HG02973 (cell line): ENCODE measurements around the gene SDS.
"Not testable (repeated sequence)": the region's sequence is repeated elsewhere in the genome, so short reads cannot be mapped to it uniquely, and the experiment has no call there.

Source experiments
- ATAC-seq: cut with Tn5 transposase; IDR thresholded peaks from one replicate; pipeline ENCODE4 v1.9.1; 2021; ENCODE audit warnings: moderate library complexity; ENCODE audit not compliant: unreplicated experiment

SDS gene

DNA sequence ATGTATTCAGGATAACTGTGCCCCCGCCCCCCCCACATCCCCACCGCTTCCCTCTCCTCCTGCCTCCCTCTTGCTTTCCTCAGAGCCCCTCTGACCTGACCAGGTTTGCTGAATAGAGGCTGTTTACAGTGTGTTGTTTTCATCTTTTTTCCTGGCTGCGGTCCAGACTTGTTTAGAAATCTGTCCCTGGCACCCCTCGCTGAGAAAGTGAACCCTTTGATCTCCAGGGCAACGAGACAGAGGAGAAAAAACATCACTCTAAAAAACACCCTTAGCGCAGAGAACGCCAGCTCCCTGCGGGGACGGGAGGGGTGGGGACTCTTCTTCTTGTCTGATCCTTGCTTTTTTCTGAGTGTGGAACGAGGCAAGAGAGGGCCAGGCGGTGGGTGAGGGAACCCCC, 22.5 kb downstream of the SDS start:
- no peak for ATAC-seq

DNA sequence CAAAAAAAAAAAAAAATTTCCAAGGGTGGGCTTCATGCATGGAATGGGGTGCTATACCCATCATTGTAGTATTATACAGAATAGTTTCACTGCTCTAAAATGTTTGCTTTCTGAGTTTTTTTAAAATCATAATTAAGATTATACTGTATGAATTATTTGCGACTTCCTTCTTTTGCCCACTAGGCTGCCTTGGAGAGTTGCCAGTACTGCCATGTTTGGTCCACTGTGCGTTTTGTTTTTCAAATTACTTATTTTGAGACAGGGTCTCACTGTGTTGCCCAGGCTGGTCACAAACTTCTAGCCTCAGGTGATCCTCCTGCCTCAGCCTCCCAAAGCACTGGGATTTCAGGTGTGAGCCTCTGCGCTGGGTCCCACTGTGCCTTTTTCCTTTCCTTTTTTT, 25.4 kb downstream of the SDS start:
- no peak for ATAC-seq

DNA sequence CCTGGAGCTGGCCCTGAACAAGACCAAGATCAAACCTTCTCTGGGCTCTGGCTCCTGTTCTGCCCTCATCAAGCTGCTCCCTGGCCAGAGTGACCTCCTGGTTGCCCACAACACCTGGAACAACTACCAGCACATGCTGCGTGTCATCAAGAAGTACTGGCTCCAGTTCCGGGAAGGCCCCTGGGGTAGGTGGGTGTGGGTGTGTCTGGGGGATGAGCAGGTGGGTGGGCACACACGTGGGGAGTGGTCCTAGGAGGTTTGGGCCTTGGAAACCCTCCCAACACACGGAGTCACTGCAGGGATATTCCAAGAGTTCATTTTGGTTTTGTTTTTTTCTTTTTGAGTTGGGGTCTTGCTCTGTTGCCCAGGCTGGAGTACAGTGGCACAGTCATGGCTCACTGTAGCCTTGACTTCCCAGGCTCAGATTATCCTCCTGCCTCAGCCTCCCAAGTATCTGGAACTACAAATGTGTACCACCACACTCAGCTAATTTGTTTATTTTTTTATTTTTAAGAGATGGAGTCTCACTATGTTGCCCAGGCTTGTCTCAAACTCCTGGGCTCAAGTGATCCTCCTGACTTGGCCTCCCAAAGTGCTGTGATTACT, 28.8 kb downstream of the SDS start:
- no peak for ATAC-seq

DNA sequence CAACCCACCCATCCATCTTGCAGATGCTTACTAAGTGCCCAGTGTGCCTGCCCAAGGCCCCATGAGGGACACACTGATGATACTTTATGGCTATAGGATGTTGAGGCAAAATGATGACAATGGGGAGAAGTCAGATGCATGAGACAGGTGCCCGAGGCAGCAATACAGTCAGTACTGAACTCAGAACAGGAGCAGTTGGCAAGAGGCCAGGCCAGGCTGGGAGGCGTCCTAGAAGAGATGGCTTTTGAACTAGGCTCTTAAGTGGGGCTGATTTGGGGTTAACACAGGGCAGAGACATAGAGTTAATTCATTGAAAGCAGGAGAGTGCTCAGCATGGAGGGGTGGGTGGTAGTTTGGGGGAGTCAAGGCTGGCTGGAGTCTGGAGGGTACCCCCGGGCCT, 29.7 kb downstream of the SDS start:
- ATAC-seq = no peak

DNA sequence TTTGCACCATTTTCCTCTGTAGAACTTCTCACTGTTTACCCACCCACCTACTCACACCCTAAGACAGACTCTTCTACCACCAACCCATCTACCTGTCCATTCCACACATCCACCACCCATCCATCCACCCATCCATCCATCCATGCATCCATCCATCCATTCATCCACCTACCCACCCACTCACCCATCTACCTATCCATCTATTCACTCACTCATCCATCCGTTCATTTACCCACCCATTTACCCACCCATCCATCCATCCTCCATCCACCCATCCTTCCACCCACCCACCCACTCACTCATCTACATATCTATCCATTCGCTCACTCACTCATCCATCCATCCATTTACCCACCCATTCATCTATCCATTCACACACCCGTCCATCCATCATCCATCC, 30.2 kb downstream of the SDS start:
- ATAC-seq = no peak

DNA sequence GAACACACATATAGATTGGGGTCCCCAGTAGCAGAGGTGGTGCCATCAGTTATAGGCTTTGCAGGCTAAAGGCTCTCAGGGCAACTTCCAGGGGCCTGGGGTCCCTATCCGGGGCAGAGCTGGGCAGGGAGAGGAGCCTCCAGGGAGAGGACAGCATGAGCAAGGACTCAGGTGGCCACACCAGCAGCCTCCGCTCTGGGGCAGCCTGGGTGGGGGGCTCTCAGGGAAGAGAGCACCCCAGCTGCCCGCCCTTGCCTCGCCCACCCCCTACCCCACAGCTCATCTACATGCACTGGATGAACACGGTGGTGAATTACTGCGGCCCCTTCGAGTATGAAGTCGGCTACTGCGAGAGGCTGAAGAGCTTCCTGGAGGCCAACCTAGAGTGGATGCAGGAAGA, 31.3 kb downstream of the SDS start:
- no peak for ATAC-seq

DNA sequence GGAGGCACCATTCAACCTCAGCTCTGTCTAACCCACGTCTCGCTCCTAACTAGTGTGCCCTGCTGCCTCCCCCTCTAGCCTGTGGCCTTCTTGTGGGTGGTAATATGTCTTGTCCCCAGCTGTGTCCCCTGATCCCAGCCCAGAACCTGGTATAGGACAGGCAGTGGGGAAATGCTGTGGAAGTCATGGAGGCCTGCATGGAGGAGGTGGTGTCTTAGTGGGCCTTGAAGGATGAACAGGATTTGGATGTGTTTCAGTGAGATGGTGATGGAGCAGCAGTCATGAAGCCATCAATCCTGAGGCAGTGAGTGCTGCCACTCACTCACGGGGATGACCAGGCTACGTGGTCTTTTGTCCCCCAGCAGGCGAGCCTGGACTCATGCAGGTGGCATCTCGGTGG, 31.9 kb downstream of the SDS start:
- ATAC-seq = no peak

DNA sequence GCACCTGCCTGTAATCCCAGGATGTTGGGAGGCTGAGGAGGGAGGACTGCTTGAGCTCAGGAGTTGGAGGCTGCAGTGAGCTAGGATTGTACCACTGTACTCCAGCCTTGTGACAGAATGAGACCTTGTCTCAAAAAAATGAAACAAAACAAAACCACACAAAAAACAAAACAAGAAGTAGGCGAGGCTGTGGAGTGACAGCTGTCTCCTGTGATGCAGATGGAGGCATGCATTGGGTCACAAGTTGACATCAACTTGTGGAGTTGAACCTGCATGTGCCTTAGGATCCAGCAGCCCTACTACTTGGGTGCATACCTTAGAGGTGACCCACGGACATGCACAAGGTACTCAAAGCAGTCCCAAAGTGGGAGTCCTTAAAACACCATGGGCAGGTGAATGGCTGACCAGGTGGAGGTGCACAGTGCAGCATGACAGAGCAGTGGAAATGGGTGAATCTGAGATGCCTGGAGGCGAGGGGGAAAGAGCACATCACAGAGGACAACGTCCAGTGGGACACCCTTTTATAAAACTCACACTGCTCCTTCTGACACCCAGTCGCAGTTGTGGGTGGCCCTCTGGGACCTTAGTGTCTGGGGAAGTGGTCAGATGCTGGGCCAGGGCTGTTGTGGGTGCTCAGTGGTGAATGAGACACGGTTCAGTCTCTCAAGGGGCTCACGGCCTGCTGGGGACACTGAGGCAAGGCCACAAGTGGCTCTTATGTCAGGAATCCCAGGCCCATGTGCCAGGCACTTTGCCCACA, 32.6 kb downstream of the SDS start:
- no peak for ATAC-seq

DNA sequence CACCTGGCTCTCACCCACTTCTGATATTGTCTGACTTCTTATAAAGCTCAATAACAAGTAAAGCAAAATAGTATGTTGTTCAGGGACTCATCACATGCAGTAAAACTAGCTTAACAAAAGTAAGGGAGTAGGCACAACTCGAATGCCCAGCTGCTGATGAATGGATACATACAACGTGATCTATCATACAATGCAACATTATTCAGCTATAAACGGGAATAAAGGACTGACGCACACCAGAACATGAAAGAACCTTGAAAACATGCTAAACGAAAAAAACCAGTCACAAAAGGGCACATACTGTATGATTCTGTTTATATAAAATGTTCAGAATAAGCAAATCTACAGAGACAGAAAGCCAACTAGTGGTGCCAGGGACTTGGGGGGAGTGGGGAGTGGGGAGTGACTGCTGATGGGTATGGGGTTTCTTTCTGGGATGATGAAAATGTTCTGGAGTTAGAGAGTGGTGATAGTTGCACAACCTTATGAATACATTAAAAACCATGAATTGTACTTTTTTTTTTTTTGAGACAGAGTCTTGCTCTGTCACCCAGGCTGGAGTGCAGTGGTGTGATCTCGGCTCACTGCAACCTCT, 34.2 kb downstream of the SDS start:
- no peak for ATAC-seq

DNA sequence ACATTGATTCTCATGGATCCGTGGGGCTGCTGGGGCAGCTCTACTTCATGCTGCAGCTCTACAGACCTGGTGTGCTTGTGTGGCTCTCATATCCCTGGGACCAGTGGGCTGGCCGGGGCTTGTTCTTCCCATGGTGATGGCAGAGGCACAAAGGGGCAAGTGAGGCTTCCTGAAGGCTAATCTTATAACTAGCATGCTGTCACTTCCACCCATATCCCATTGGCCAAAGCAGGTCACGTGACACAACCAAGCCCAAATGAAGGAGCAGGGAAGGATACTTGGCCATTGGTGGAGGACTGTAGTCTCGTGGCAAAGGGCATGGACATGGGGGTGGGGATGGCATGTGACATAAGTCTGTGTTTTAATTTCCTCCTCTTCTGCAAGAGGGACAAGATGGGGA, 35.4 kb downstream of the SDS start:
- no peak for ATAC-seq

DNA sequence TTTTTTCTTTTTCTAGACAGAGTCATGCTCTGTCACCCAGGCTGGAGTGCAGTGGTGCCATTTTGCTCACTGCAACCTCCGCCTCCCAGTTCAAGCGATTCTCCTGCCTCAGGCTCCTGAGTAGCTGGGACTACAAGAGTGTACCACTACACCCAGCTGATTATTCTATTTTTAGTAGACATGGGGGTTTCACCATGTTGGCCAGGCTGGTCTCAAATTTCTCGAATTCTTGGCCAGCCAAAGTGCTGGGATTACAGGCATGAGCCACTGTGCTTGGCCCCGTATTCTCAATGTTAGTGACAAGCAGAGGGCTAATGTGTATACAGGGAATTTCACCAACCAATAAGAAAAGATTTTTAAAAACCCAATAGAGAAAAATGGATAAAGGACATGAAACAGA, 36.9 kb downstream of the SDS start:
- ATAC-seq = no peak

DNA sequence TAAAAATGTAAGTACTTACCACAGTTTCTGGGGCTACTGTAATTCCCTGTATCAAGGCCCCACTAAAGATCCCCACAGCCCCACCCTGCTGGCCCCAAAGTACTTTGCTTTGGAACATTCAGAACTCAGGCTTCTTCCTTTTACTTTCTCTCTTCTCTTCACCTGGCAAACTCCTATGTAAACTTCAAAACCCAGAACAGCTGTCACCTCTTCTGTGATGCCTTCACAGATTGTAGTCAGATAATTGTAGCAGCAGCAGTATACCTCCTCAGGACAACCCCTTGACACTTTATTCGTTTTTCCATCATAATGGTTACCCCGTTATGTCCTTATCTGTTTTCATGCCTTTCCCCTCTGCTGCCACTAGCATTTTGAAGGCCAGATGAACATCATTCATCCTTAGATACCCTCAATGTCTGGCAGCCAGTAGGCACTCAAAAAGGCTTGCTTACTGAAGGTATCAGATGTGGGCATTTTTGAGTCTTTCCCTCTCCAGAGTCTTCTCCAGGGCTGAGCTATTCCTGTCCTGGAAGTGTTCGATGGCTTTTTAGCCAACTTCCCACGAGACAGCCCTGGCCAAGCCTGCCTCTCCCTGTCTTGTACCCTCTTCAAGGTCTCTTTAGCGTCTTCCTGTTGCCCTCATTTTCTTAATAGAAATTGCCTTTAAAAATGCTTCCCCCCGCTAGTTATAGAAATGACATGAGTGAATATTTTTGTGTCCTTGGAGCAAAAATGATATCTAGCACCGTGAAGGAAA, 37.9 kb downstream of the SDS start:
- ATAC-seq = no peak

DNA sequence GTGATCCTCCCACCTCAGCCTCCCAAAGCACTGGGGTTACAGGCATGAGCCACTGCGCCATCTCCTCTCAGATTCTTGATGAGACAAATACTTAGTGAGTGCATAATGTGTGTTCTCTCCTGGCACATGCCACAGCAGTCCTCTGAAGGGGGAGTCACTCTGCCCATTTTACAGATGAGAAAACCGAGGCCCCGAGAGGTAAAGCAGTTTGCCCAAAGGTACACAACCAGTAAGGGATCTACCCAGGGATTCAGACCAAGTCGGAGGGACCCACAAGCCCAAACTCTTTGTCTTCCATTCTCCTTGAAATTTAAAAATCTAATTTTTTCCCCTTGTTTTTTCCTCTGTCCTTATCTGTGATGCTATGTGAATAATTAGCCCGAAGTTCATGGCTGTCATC, 39.0 kb downstream of the SDS start:
- no peak for ATAC-seq

DNA sequence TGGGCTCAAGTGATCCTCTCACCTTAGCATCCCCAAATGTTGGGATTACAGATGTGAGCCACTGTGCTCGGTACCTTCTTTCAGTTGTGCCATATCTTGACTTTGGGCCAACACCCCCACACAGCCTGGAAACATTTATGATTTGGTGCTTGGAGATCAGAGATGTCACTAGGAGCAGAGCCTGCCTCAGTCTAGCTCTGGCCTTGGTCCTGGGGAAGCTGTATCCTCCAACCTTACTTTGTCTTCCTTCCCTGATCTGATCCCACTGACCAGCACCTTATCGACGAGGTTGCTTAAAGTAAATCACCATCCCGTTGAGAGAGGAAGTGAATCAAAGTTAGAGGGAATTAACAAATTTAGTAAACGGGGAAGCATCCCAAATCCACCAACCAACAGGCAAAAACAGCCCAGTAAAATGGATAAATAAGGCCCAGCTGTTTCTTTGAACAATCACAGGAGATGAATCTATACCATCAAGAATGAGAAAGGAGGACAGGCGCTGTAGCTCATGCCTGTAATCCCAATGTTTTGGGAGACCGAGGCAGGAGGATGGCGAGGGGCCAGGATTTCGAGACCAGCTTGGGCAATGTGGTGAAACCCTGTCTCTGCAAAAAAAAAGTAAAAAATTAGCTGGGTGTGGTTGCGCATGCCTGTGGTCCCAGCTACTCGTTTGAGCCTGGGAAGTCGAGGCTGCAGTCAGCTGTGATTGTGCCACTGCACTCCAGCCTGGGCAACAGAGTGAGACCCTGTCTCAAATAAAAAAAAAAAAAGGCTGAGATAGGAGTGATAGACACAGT, 41.9 kb downstream of the SDS start:
- no peak for ATAC-seq

DNA sequence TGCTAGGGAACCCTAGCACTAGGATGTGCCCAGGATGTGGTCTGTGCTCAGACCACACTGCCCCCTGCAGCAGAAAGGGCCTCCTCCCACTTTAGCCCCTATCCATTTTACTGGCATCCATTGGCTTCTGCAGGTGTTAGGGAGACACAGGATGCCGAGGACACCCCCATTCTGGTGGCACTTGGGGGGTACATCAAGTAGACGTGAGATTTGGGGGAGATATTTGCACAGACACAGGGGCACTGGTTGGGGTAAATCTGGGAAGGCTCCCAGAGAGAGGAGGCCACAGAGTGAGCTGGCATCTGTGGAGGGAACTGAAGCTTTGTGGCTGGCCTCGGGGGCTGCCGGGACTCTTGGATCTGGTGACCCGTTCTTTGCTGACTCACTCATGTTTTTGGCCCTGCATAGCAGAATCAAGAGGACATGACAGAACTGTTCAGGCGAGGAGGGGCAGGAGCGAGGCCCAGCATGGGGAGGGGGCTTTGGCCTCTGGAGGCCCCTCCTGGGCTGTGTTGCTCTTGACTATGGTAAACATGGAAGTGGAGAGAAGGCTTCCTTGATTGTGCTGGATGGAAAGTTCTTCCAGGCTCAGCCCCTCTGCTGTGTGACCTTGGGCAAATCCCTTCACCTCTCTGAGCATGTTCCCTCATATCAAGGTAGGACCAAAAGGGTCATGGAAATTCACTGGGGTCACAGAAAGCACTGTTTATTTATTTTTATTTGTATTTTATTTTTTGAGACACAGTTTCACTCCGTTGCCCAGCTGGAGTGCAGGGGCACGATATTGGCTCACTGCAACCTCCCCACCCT, 43.5 kb downstream of the SDS start:
- no peak for ATAC-seq

DNA sequence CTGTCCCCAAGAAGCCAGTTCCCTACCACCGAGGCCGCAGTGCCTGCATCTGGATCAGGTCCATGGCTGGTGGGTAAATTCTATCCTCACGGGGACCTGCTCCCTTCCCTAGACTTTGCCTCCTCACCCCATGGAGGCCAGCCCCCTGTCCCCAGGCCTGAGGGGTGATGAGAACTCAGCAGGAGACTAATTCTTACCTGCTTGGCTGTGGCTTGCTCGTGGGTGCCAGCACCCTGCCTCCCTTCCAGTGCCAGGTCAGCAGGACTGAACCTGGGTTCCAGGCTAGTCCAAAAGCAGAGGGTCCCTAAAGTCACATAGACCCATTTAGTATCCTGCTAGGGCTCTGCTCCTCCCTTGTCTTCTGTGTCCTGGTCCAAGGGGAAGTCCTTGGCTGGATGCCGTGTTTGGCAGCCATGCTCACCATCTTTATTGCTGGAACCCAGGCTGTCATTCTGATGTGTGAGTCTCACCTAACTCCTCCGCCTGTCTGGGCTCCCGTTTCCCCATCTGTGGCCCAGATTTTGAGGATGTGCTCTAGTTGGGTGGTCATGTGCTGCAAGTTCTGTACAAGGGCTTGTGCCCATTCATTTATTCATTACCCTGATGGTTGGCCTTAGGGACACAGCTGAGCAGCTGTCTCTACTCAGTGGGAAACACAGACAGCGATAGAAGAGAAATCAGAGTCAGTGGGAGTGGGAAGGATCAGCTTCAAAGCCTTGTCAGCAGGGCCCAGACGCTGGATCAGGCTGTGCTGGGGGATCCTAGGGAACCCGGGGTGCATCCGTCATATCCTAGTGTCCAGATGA, 44.4 kb downstream of the SDS start:
- ATAC-seq = no peak

DNA sequence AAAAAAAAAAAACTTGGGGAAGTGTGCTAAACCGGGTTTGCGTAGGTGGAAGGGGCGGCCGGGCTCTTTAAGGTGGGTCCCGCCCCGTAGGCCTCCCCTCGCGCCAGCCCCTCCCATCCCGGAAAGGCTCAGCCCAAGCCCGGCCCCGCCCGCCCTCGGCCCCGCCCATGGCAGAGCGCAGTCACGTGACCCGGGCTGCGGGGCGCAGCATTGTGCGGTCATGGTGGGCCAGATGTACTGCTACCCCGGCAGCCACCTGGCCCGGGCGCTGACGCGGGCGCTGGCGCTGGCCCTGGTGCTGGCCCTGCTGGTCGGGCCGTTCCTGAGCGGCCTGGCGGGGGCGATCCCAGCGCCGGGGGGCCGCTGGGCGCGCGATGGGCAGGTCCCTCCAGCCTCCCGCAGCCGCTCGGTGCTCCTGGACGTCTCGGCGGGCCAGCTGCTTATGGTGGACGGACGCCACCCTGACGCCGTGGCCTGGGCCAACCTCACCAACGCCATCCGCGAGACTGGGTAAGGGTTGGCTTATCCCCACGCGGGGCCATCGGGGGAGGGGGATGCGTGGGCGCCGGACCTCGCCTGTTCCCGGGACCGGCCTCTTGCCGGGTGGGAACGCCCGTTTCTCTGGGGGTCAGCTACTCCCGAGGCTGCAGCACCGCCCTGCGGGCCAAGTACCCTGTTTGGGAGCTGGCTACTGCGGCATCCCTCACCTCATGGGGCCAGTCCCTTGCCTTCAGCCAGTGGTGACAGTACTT, 45.1 kb downstream of the SDS start, which contains the start of gene PLBD2:
Gene PLBD2 (plus strand): TSS at position 207 of the 752 bp plus-strand sequence. CDS start 14 bp downstream, at position 221.
- ATAC-seq = peak; percentile 91

DNA sequence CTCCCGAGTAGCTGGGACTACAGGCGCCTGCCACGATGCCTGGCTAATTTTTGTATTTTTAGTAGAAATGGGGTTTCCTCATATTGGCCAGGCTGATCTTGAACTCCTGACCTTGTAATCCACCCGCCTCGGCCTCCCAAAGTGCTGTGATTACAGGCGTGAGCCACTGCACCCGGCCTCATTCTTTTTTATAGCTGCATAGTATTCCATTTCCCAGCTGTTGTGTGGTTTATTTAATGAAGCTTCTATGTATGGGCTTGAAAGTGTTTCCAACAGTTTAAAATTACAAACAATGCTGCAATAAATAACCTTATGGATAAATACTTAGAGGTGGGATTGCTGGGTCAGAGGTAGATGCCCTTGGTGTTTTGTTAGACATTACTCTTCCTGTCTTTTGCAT, 49.5 kb downstream of the SDS start:
- ATAC-seq = not testable (repeated sequence)
